Suprapubic skin (tissue), 4 donors: Measurements from ENCODE around the gene CHD2. TPM values are rescaled to one million over a fixed set of nuclear protein-coding genes. Genes with fewer than 3 reads are reported as not detected.
A peak's percentile ranks its signal among the peaks of the same experiment; 100 is the strongest.

Experiments
- DNase-seq, 2 donors: peaks; one replicate each; pipeline ENCODE4 v3.0.0-alpha.2; 2019; ENCODE audit warnings: low spot score in 2 of 2
- H3K27ac ChIP-seq: fragments of 200-600 bp; sonication (generic); one replicate; pipeline ENCODE4 v1.5.1; 2019
- H3K27me3 ChIP-seq: fragments of 200-600 bp; sonication (generic); one replicate; pipeline ENCODE4 v1.5.1; 2019
- H3K36me3 ChIP-seq: fragments of 200-600 bp; sonication (generic); one replicate; pipeline ENCODE4 v1.5.1; 2019
- H3K4me1 ChIP-seq: fragments of 200-600 bp; sonication (generic); one replicate; pipeline ENCODE4 v1.5.1; 2019
- H3K4me3 ChIP-seq: fragments of 200-600 bp; sonication (generic); one replicate; pipeline ENCODE4 v1.5.1; 2019; ENCODE audit warnings: mild to moderate bottlenecking
- H3K9me3 ChIP-seq: fragments of 200-600 bp; sonication (generic); one replicate; pipeline ENCODE4 v1.5.1; 2019
- CTCF ChIP-seq, 2 donors: fragments of 200-600 bp in 1 of 2; fragments of 450-650 bp in 1 of 2; sonication (generic) in 1 of 2; IDR thresholded peaks; one replicate each; pipeline ENCODE4 v1.5.1; 2016 to 2019; ENCODE audit warnings: antibody characterized with exemption in 2 of 2, mild to moderate bottlenecking in 1 of 2, moderate library complexity in 1 of 2
- EP300 ChIP-seq: sonication (generic); formaldehyde crosslinking; IDR thresholded peaks from one replicate; pipeline ENCODE4 v1.6.1; 2017; ENCODE audit warnings: antibody characterized with exemption
- POLR2A ChIP-seq, 2 donors: fragments of 450-650 bp; IDR thresholded peaks; one replicate each; pipeline ENCODE4 v1.6.1; 2017; ENCODE audit warnings: antibody characterized with exemption in 2 of 2, mild to moderate bottlenecking in 2 of 2, moderate library complexity in 2 of 2
- POLR2AphosphoS5 ChIP-seq, 3 donors: sonication (generic); formaldehyde crosslinking; IDR thresholded peaks; one replicate each; pipeline ENCODE4 v1.6.1; 2017; ENCODE audit warnings: antibody characterized with exemption in 3 of 3
- WGBS: methylation state at CpG from one replicate; pipeline ENCODE4 v1.1.5; 2018; 5-methylcytosine and 5-hydroxymethylcytosine counted together
- total RNA-seq, 4 donors: library from RNA; depleted of rRNA; stranded (reverse); fragments of >200 nt; gene quantifications; one replicate each; pipeline ENCODE4 v1.1.0, GENCODE V29; 2016

CHD2 gene
- total RNA-seq, 4 donors from 2014 or later, result 93.3 to 319 (median 127) TPM

DNA sequence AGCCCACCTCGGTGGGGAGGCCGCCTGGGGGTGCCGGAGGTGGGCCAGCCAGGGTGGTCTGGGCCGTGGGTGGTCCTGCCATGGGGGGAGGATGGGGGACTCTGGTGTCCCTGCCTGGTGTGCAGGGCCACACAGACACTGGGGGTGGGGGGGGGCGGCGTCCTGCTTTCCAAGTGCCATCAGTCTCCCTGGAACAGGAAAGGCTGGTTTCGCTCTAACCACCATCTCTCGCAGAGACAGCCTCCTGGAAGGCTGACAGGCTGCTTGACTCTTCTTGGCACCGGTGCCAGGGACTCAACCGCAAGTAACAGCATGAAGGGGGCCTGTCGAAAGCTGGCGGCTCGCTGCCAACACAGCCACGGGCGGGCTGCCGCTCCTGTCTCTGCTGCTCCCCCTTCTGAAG lies 148.6 kb downstream of the CHD2 start:
- TF ChIP-seq POLR2AphosphoS5 (IDR thresholded peaks at IDR 0.05) (no peak), CTCF (IDR thresholded peaks at IDR 0.05) (no peak), POLR2A (IDR thresholded peaks at IDR 0.05) (no peak), EP300 (no peak)
- DNase-seq, result peak in 1 of 2 donors; percentile 78
- no peak overlapping the region for H3K4me3 ChIP-seq
- H3K4me1 ChIP-seq, result peaks cover 40% of the 10 kb centered on the region
- no peak overlapping the region for H3K27ac ChIP-seq
- peaks cover 57% of the 10 kb centered on the region for H3K36me3 ChIP-seq
- no peaks in the 10 kb centered on the region for H3K9me3 ChIP-seq
- no peaks in the 10 kb centered on the region for H3K27me3 ChIP-seq
- 20% methylated on average over 1 of the region's 16 CpGs for WGBS

- TF ChIP-seq POLR2A (IDR thresholded peaks at IDR 0.05), result no peak
- TF ChIP-seq POLR2AphosphoS5 (IDR thresholded peaks at IDR 0.05), result no peak
- TF ChIP-seq CTCF (IDR thresholded peaks at IDR 0.05), result no peak
- TF ChIP-seq EP300, result no peak
- Histone ChIP-seq H3K36me3 (peaks cover 53% of the 10 kb centered on the region), H3K27me3 (no peaks in the 10 kb centered on the region), H3K4me1 (peaks cover 40% of the 10 kb centered on the region), H3K27ac (no peak overlapping the region), H3K4me3 (no peak overlapping the region), H3K9me3 (no peaks in the 10 kb centered on the region)
- DNase-seq, result no peak
- WGBS, result 55% methylated on average over 8 of the region's 8 CpGs
Observed at GRCh38 chr15:93049233-93049632, 149.1 kb downstream of the CHD2 start.

DNA sequence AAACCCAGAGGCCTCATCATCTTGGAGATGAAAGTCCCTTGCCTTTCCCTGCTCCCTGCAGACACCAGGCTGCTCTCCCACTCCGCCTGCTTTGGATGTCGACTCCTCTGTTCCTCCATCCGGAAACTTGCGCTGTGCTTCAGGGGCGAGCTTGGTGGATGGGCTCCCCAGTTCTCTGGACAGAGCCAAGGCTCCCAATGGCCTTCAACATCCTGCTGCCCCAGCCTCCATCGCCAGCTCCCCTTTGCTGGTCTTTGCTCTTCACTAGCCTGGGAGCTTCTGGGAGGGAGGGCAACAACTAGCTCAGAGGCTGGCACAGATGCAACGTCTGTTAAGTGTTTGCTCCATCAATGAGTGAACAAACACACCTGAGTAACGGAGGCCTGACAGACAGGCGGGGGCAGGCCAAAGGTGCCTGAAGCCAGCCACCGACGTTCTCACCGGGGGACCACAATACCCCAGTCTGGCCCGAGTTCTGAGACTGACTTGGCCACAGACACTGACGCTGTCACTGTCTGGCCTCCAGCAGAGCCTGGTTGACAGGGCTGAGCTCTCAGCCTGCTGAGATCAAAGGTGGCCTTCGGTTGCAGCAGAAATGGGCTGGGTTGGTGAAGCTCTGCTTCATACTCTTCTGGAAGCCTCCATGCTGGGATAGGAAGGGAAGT lies 149.9 kb downstream of the CHD2 start:
- Histone ChIP-seq H3K4me3 (no peak overlapping the region), H3K27me3 (no peaks in the 10 kb centered on the region), H3K9me3 (no peaks in the 10 kb centered on the region), H3K36me3 (peaks cover 45% of the 10 kb centered on the region), H3K4me1 (peaks cover 40% of the 10 kb centered on the region), H3K27ac (no peak overlapping the region)
- WGBS, result 69% methylated on average over 12 of the region's 15 CpGs
- DNase-seq, result peak in 1 of 2 donors; percentile 70
- TF ChIP-seq EP300 (no peak), CTCF (IDR thresholded peaks at IDR 0.05) (no peak), POLR2A (IDR thresholded peaks at IDR 0.05) (no peak), POLR2AphosphoS5 (IDR thresholded peaks at IDR 0.05) (no peak)

GRCh38 chr15:93050648-93051047 lies 150.5 kb downstream of the CHD2 start:
- H3K9me3 ChIP-seq, result no peaks in the 10 kb centered on the region
- no peak overlapping the region for H3K4me3 ChIP-seq
- H3K27ac ChIP-seq, result no peak overlapping the region
- H3K27me3 ChIP-seq, result no peaks in the 10 kb centered on the region
- peaks cover 40% of the 10 kb centered on the region for H3K4me1 ChIP-seq
- peak in 1 of 2 donors; percentile 72 for DNase-seq
- WGBS, result 72% methylated on average over 12 of the region's 13 CpGs
- H3K36me3 ChIP-seq, result peaks cover 40% of the 10 kb centered on the region
- TF ChIP-seq POLR2A (IDR thresholded peaks at IDR 0.05) (no peak), POLR2AphosphoS5 (IDR thresholded peaks at IDR 0.05) (no peak), CTCF (IDR thresholded peaks at IDR 0.05) (no peak), EP300 (no peak)

DNA sequence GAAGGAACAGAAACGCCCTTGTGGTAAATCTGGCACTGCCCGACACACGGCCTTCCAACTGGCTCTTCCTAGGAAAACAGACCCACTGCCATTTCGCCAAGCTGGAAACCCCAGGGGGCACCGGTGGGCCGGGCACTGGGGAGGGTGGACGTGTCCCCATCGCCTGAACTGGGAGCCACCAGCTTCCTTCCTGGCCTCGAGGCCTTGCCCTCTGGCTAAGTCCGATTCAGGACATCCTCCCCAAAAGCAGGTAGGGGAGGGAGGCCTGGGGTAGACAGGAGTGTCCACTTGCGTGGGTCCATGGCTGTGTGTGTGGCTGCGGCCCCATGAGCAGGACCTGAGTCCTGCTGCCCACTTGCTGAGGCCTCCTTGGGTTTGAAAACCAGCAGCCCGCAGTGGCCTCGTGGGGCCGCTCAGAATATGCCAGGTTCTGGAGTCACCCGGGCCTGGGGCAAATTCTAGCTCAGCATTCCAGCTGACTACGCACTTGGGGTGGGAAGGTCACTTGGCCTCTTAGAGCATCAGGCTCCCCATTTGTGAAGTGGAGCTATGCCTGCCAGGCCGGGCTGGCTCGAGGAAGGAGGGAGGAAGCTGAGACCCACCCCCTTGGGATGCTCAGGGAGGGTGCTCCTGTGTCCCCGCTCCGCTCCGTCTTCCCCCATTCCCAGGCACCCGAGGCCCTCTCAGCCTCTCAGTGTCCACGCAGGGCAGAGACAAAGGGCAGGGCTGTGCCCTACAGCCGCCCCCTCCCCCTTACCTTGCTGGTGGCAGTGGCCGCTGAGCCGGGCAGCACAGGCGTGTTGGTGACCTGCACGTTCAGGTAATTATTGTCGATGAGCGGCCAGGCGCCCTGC lies 151.3 kb downstream of the CHD2 start:
- H3K27me3 ChIP-seq, result no peaks in the 10 kb centered on the region
- 86% methylated on average over 19 of the region's 32 CpGs for WGBS
- peaks cover 32% of the 10 kb centered on the region for H3K36me3 ChIP-seq
- H3K27ac ChIP-seq, result no peak overlapping the region
- DNase-seq, result peak in 1 of 2 donors; percentile 76
- H3K4me3 ChIP-seq, result no peak overlapping the region
- peaks cover 40% of the 10 kb centered on the region for H3K4me1 ChIP-seq
- no peak for TF ChIP-seq POLR2AphosphoS5 (IDR thresholded peaks at IDR 0.05)
- TF ChIP-seq POLR2A (IDR thresholded peaks at IDR 0.05), result no peak
- TF ChIP-seq EP300, result no peak
- TF ChIP-seq CTCF (IDR thresholded peaks at IDR 0.05), result no peak
- H3K9me3 ChIP-seq, result no peaks in the 10 kb centered on the region
